NCI-H345 (cell line): Measurements from ENCODE around the gene FRA10AC1.

Experiments used
- DNase-seq: peaks from one replicate; lab custom pipeline; 2025; lab: John Stamatoyannopoulos, UW

FRA10AC1 gene

DNA sequence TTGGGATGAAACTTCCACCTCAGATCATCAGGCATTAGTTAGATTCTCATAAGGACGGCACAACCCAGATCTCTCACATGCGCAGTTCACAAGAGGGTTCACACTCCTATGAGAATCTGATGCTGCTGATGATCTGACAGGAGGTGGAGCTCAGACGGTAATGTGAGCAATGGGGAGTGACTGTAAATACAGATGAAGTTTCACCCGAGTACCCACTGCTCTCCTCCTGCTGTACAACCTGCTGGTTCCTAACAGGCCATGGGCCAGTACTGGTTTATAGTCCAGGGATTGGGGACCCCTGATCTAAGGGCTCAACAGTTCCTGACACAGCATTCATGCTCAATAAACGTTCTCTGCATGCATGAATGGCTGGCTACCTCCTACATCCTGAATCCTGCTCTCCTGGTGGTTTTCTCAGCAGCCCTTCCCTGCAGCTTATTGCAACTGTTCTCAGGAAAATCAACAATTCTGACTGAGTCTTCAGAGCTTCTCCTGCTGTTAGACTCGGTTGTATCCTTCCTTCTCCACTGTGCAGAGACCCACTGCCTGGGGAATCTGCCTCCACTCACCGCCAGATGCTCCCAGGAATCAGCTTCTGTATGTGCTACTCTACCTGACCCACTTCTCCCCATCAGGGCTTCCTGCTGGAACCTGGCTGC, 72.6 kb downstream of the FRA10AC1 start:
- no peak for DNase-seq

DNA sequence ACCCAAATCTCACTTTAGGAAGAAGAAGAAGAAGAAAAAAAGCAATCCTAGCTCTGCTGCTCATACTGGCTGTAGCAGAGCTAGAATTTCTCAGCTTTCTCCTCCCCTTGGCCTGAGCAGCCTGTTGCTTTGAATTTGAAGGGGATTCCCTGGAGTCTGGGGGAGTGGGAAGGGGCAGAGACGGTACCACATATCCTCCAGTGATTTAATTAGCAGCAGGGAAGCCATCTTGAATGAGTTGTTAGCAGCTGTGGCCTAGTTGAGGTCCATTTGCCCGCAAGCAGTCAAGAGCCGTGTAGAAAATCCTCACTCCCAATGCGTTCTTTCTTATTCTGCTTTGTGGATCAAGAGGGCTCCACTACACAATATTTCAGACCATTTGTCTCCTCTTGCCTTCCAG, 73.5 kb downstream of the FRA10AC1 start:
- DNase-seq = no peak

DNA sequence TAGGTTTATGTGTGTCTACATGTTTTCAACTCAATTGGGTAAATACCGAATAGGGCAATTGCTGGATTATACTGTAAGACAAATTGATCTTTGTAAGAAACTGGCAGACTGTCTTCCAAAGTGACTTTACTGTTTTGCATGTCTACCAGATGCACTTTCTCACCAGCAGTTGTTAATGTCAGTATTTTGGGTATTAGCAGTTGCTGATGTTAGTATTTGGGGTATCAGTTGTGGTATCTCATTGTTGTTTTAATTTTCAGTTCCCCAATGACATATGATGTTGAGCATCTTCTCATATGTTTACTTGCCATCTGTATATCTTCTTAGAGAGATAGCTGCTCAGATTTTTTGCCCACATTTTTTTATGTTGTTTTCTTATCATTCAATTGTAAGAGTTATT, 79.5 kb downstream of the FRA10AC1 start:
- no peak for DNase-seq

DNA sequence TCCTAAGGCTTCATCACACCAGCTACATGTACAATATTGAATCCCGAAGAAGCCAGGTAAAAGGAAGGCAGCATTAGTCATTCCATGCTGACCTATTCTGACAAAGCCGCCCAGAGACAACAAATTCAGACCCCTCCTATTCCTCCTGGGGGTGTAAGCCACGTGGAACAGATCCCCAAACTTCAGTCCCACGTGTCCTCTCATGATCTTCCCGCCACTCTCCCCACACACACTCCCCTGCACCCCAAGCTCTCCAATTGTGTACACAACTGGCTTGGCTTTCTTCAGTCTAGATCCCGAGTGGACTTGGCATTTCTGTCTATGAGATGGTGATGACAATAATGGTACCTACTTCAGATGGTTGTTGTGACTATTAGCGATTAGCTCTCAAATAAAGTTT, 81.5 kb downstream of the FRA10AC1 start:
- no peak for DNase-seq
